ENCODE measurements around the gene MYL10. TPM values are rescaled to one million over a fixed set of nuclear protein-coding genes. Genes with fewer than 3 reads are reported as not detected.

The MYL10 gene
- total RNA-seq, 4 donors from 2014 or later = 6.3 TPM; not detected in 3

GRCh38 chr7:101671371-101672356, 42.6 kb upstream of the MYL10 start:
- H3K27me3 ChIP-seq = no peaks in the 10 kb centered on the region
- H3K27ac ChIP-seq = peak overlapping the region; percentile 37 to 86 (median 64)
- no peak for TF ChIP-seq POLR2A (IDR thresholded peaks at IDR 0.05)
- TF ChIP-seq, protein P1, sequence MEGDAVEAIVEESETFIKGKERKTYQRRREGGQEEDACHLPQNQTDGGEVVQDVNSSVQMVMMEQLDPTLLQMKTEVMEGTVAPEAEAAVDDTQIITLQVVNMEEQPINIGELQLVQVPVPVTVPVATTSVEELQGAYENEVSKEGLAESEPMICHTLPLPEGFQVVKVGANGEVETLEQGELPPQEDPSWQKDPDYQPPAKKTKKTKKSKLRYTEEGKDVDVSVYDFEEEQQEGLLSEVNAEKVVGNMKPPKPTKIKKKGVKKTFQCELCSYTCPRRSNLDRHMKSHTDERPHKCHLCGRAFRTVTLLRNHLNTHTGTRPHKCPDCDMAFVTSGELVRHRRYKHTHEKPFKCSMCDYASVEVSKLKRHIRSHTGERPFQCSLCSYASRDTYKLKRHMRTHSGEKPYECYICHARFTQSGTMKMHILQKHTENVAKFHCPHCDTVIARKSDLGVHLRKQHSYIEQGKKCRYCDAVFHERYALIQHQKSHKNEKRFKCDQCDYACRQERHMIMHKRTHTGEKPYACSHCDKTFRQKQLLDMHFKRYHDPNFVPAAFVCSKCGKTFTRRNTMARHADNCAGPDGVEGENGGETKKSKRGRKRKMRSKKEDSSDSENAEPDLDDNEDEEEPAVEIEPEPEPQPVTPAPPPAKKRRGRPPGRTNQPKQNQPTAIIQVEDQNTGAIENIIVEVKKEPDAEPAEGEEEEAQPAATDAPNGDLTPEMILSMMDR (IDR thresholded peaks at IDR 0.05 in 4 of 5, conservative IDR thresholded peaks at IDR 0.05 in 1 of 5) = no peak
- ATAC-seq (peak; percentile 37 to 85), DNase-seq (peak in 1 of 2 donors; percentile 51)
- no peaks in the 10 kb centered on the region for H3K36me3 ChIP-seq
- H3K4me3 ChIP-seq = peak overlapping the region in 1 of 4 donors; percentile 20
- in situ Hi-C loops (cut with MboI; ENCODE audit: low sequenced_read_pairs in 4 of 4) (no loop called here), intact Hi-C loops (cut with DNase I; ENCODE audit: low total_unique reads) (loop anchor here (1.0 kb wide), 1 partner anchor 38 kb away; no protein-coding TSS in a partner anchor)
- no peaks in the 10 kb centered on the region for H3K9me3 ChIP-seq
- peaks cover 13 to 14% of the 10 kb centered on the region in 2 donors for H3K4me1 ChIP-seq

DNA sequence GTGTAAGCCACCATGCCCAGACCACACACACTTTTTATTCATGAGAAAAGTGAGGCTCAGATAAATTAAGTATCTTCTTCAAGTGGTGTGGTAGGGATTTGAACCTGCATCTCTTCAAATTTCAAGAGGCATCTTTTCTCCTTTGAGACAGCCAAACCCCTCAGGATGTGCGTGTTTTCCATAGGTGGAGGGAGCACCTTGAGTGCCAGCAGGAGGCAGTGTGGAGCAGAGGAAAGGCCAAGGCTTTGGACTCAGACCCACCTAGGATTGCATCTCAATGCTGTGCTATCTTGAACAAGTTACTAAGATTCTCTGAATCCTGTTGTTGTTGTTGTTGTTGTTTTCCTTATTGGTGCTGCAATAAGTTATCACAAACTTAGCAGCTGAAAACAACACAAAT, 40.2 kb upstream of the MYL10 start:
- Histone ChIP-seq H3K27ac (no peak overlapping the region), H3K4me3 (no peak overlapping the region), H3K36me3 (no peaks in the 10 kb centered on the region), H3K9me3 (no peaks in the 10 kb centered on the region), H3K4me1 (peaks cover 13 to 14% of the 10 kb centered on the region in 2 donors), H3K27me3 (no peaks in the 10 kb centered on the region)
- TF ChIP-seq POLR2A (IDR thresholded peaks at IDR 0.05) = no peak
- TF ChIP-seq, protein P1 (IDR thresholded peaks at IDR 0.05 in 4 of 5, conservative IDR thresholded peaks at IDR 0.05 in 1 of 5) = no peak
- in situ Hi-C loops (cut with MboI; ENCODE audit: low sequenced_read_pairs in 4 of 4) (no loop called here), intact Hi-C loops (cut with DNase I; ENCODE audit: low total_unique reads) (no loop called here)
- no peak for DNase-seq
- ATAC-seq = no peak

GRCh38 chr7:101668726-101669125, 39.6 kb upstream of the MYL10 start:
- peaks cover 13 to 14% of the 10 kb centered on the region in 2 donors for H3K4me1 ChIP-seq
- no peak overlapping the region for H3K27ac ChIP-seq
- H3K9me3 ChIP-seq = no peaks in the 10 kb centered on the region
- H3K4me3 ChIP-seq = no peak overlapping the region
- intact Hi-C loops (cut with DNase I; ENCODE audit: low total_unique reads) = no loop called here
- no peak for TF ChIP-seq POLR2A (IDR thresholded peaks at IDR 0.05)
- TF ChIP-seq, protein P1 (IDR thresholded peaks at IDR 0.05 in 4 of 5, conservative IDR thresholded peaks at IDR 0.05 in 1 of 5) = no peak
- ATAC-seq = no peak
- in situ Hi-C loops (cut with MboI; ENCODE audit: low sequenced_read_pairs in 4 of 4) = no loop called here
- no peak for DNase-seq
- no peaks in the 10 kb centered on the region for H3K27me3 ChIP-seq
- H3K36me3 ChIP-seq = no peaks in the 10 kb centered on the region

GRCh38 chr7:101667920-101668319, 38.8 kb upstream of the MYL10 start:
- ATAC-seq = no peak

More at GRCh38 chr7:101667920-101668319, 38.8 kb upstream of the MYL10 start:
- Histone ChIP-seq H3K27ac (no peak overlapping the region), H3K4me3 (no peak overlapping the region), H3K4me1 (peaks cover 13 to 14% of the 10 kb centered on the region in 2 donors), H3K36me3 (no peaks in the 10 kb centered on the region), H3K9me3 (no peaks in the 10 kb centered on the region), H3K27me3 (no peaks in the 10 kb centered on the region)
- intact Hi-C loops (cut with DNase I; ENCODE audit: low total_unique reads) (no loop called here), in situ Hi-C loops (cut with MboI; ENCODE audit: low sequenced_read_pairs in 4 of 4) (no loop called here)
- DNase-seq = no peak
- TF ChIP-seq POLR2A (IDR thresholded peaks at IDR 0.05) = no peak
- TF ChIP-seq, protein P1 (IDR thresholded peaks at IDR 0.05 in 4 of 5, conservative IDR thresholded peaks at IDR 0.05 in 1 of 5) = no peak
